HUES6 (cell line): ENCODE results near the gene GALR3.

Source experiments
- H3K27ac ChIP-seq: 2 replicates; pipeline ENCODE4 v1.7.0; 2013; ENCODE audit warnings: low read depth, mild to moderate bottlenecking, low read length, inconsistent platforms
- H3K27me3 ChIP-seq: 2 replicates; pipeline ENCODE4 v1.6.1; 2013; ENCODE audit warnings: low read length; ENCODE audit not compliant: control insufficient read depth, insufficient read depth
- H3K36me3 ChIP-seq: 2 replicates; pipeline ENCODE4 v1.6.1; 2013; ENCODE audit warnings: low read length; ENCODE audit not compliant: control insufficient read depth, insufficient read depth
- H3K4me1 ChIP-seq: 2 replicates; pipeline ENCODE4 v1.6.1; 2013; ENCODE audit warnings: low read length; ENCODE audit not compliant: control insufficient read depth, insufficient read depth
- H3K4me3 ChIP-seq: 2 replicates; pipeline ENCODE4 v1.5.1; 2013; ENCODE audit warnings: low read depth, low read length
- H3K9ac ChIP-seq: one replicate; pipeline ENCODE4 v1.6.1; 2013; ENCODE audit warnings: mild to moderate bottlenecking, low read length
- H3K9me3 ChIP-seq: 2 replicates; pipeline ENCODE4 v1.6.1; 2013; ENCODE audit warnings: low read depth, low read length; ENCODE audit not compliant: control insufficient read depth, insufficient read depth

Gene GALR3

GRCh38 chr22:37812869-37813678 lies 10.1 kb upstream of the GALR3 start:
- H3K27ac ChIP-seq: no peak overlapping the region
- no peaks in the 10 kb centered on the region for H3K4me1 ChIP-seq
- H3K27me3 ChIP-seq: peaks cover 6% of the 10 kb centered on the region; the same call in 1 of the 2 replicates
- H3K9me3 ChIP-seq: no peaks in the 10 kb centered on the region
- H3K36me3 ChIP-seq: peaks cover 28% of the 10 kb centered on the region
- no peak overlapping the region for H3K4me3 ChIP-seq
- no peak overlapping the region for H3K9ac ChIP-seq

DNA sequence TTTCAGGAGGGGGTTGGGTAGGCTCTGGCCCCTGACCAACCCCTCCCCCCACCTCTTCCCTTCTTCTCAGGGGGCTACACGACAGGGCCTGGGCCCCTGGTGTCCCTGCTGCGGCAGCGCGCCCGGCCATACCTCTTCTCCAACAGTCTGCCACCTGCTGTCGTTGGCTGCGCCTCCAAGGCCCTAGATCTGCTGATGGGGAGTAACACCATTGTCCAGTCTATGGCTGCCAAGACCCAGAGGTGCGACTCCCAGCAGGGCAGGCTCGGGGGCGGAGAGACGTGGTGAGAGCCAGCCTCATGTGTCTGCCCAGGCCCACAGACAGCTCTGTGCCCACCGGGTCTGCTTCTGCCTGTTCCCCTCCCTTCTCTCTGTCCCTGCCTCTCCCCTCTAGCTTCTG lies 7.6 kb upstream of the GALR3 start:
- Histone ChIP-seq H3K36me3 (peaks cover 28% of the 10 kb centered on the region), H3K9me3 (no peaks in the 10 kb centered on the region), H3K4me1 (peaks cover 11% of the 10 kb centered on the region), H3K27me3 (peaks cover 24% of the 10 kb centered on the region), H3K4me3 (no peak overlapping the region), H3K27ac (no peak overlapping the region), H3K9ac (no peak overlapping the region)

GRCh38 chr22:37816543-37817180 lies 6.5 kb upstream of the GALR3 start:
- peaks cover 28% of the 10 kb centered on the region for H3K36me3 ChIP-seq
- no peak overlapping the region for H3K9ac ChIP-seq
- H3K27ac ChIP-seq: no peak overlapping the region
- peaks cover 11% of the 10 kb centered on the region for H3K4me1 ChIP-seq
- peaks cover 24% of the 10 kb centered on the region for H3K27me3 ChIP-seq
- no peaks in the 10 kb centered on the region for H3K9me3 ChIP-seq
- H3K4me3 ChIP-seq: no peak overlapping the region

- Histone ChIP-seq H3K9ac (peak overlapping the region; percentile 33), H3K4me3 (peak overlapping the region; percentile 48), H3K4me1 (peaks cover 19% of the 10 kb centered on the region), H3K9me3 (no peaks in the 10 kb centered on the region), H3K27ac (no peak overlapping the region), H3K27me3 (peaks cover 33% of the 10 kb centered on the region), H3K36me3 (peaks cover 28% of the 10 kb centered on the region)
Measured at GRCh38 chr22:37817705-37818408, 5.3 kb upstream of the GALR3 start.

- Histone ChIP-seq H3K4me1 (peaks cover 26% of the 10 kb centered on the region), H3K27me3 (peaks cover 40% of the 10 kb centered on the region), H3K4me3 (peak overlapping the region; percentile 48), H3K27ac (no peak overlapping the region), H3K9me3 (no peaks in the 10 kb centered on the region), H3K36me3 (peaks cover 24% of the 10 kb centered on the region), H3K9ac (peak overlapping the region; percentile 26)
Measured at GRCh38 chr22:37818409-37819104, 4.6 kb upstream of the GALR3 start.

GRCh38 chr22:37819105-37819433 lies 4.1 kb upstream of the GALR3 start:
- Histone ChIP-seq H3K27ac (no peak overlapping the region), H3K9me3 (no peaks in the 10 kb centered on the region), H3K27me3 (peaks cover 45% of the 10 kb centered on the region), H3K4me3 (peak overlapping the region; percentile 48), H3K9ac (peak overlapping the region; percentile 26), H3K36me3 (peaks cover 20% of the 10 kb centered on the region), H3K4me1 (peaks cover 29% of the 10 kb centered on the region)

DNA sequence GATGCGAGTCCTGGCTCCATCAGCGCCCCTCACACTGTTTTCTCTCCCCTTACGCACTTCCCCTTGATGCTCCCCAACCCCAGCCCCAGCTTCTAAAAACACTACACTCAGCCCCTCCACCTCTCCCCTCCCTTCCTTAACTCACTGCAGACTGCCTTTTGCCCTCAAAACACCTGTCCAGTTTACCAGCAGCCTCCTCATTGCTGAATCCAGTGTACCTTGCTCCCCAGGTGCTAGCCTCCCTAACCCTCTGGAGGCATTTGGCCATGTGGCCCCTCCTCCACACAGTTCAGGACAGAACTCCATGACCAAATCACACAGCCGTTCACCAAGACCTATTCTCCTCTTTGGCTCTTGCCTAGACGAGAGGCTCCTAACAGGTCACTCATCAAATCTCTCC lies 2.8 kb upstream of the GALR3 start:
- H3K36me3 ChIP-seq: peaks cover 11% of the 10 kb centered on the region; the same call in 1 of the 2 replicates
- H3K9me3 ChIP-seq: no peaks in the 10 kb centered on the region
- H3K9ac ChIP-seq: no peak overlapping the region
- H3K27ac ChIP-seq: no peak overlapping the region
- H3K27me3 ChIP-seq: peaks cover 58% of the 10 kb centered on the region
- no peak overlapping the region for H3K4me3 ChIP-seq
- peaks cover 29% of the 10 kb centered on the region for H3K4me1 ChIP-seq

DNA sequence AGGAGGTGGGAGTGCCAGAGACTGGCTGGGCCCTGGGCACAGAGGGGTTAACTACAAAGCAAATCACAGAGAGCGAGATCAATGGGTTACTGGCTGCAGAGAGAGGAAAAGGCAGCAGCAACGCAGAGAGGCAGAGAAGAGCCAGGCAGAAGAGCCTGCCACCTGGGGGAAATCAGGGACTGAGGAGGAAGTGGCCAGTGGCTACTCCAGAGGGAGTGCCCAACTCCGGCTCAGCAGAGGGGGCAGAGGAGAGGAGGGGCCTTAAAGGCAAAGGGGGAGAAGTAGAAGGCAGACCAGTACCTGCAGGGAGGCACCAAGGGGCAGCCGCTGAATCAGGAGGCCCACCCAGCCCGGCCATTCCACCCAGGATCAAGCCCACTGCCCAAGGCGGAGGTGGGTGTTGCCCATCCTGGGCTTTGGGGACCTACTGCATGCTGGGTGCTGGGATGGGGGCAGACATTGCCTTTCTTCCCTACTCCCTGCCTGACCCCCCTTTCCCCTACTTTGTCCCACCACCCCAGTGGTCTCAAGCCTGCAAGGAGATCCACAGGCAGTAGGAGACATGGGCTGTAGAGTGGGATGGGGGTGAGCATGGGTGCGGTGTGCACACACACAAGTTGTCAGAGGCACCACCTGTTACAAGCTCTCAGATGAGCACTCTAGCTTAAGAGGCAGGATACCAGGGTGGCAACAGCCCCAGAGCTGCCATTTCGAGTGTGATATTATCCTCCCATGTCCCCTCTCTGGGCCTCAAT lies 926 bp upstream of the GALR3 start:
- H3K9ac ChIP-seq: no peak overlapping the region
- H3K4me1 ChIP-seq: peaks cover 29% of the 10 kb centered on the region
- H3K36me3 ChIP-seq: no peaks in the 10 kb centered on the region
- H3K27ac ChIP-seq: no peak overlapping the region
- H3K9me3 ChIP-seq: no peaks in the 10 kb centered on the region
- peaks cover 64% of the 10 kb centered on the region for H3K27me3 ChIP-seq
- H3K4me3 ChIP-seq: no peak overlapping the region

DNA sequence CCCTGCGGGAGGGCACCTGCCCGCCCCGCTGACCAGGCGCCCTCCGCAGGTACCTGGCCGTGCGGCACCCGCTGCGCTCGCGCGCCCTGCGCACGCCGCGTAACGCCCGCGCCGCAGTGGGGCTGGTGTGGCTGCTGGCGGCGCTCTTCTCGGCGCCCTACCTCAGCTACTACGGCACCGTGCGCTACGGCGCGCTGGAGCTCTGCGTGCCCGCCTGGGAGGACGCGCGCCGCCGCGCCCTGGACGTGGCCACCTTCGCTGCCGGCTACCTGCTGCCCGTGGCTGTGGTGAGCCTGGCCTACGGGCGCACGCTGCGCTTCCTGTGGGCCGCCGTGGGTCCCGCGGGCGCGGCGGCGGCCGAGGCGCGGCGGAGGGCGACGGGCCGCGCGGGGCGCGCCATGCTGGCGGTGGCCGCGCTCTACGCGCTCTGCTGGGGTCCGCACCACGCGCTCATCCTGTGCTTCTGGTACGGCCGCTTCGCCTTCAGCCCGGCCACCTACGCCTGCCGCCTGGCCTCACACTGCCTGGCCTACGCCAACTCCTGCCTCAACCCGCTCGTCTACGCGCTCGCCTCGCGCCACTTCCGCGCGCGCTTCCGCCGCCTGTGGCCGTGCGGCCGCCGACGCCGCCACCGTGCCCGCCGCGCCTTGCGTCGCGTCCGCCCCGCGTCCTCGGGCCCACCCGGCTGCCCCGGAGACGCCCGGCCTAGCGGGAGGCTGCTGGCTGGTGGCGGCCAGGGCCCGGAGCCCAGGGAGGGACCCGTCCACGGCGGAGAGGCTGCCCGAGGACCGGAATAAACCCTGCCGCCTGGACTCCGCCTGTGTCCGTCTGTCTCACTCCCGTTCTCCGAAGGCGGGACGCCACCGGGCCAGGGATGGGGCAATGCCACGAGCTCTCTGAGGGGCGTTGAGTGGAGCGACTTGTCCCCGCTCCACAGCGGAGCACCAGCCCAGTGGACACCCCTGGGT lies 1.8 kb downstream of the GALR3 start:
- H3K4me3 ChIP-seq: peak overlapping the region; percentile 64
- peaks cover 5% of the 10 kb centered on the region; the same call in 1 of the 2 replicates for H3K36me3 ChIP-seq
- peaks cover 18% of the 10 kb centered on the region for H3K4me1 ChIP-seq
- H3K9me3 ChIP-seq: no peaks in the 10 kb centered on the region
- peaks cover 46% of the 10 kb centered on the region for H3K27me3 ChIP-seq
- H3K27ac ChIP-seq: no peak overlapping the region
- H3K9ac ChIP-seq: peak overlapping the region; percentile 63
